ENCODE data around the gene ERG. TPM values are rescaled to one million over a fixed set of nuclear protein-coding genes. Genes with fewer than 3 reads are reported as not detected.

Gene ERG
- total and polyA plus RNA-seq, 2 of the 8 experiments (the other 6 are each of a cell fraction or from before 2014, with no cell fraction given): 1.0 to 3.0 TPM

- TF ChIP-seq CHD7 (IDR thresholded peaks at IDR 0.05; ENCODE audit: insufficient replicate concordance, low read length) (no peak), RNF2 (IDR thresholded peaks at IDR 0.05; ENCODE audit: borderline replicate concordance, low read depth, low read length, missing control alignments, poor library complexity, severe bottlenecking) (no peak), TBP (IDR thresholded peaks at IDR 0.05; ENCODE audit: low read depth, low read length) (no peak), GABPA (IDR thresholded peaks at IDR 0.05; ENCODE audit: borderline replicate concordance, insufficient read depth, low read length) (no peak), CBX8 (IDR thresholded peaks at IDR 0.05; ENCODE audit: borderline replicate concordance, low read depth, low read length) (no peak), KDM4A (IDR thresholded peaks at IDR 0.05; ENCODE audit: low read depth, low read length, severe bottlenecking) (no peak), EP300 (IDR thresholded peaks at IDR 0.05; ENCODE audit: borderline replicate concordance in 1 of 2, low read depth in 2 of 2, low read length in 2 of 2) (no peak), POLR2AphosphoS5 (IDR thresholded peaks at IDR 0.05; ENCODE audit: low read depth, low read length) (no peak), JUND (IDR thresholded peaks at IDR 0.05; ENCODE audit: low read length) (no peak), HDAC6 (IDR thresholded peaks at IDR 0.05; ENCODE audit: low read depth, low read length) (no peak), MAX (IDR thresholded peaks at IDR 0.05) (no peak)
Measured at GRCh38 chr21:38422082-38422481, 76.2 kb downstream of the ERG start (continued).

All from H1 (cell line).